Retinal pigment epithelial cell (primary cell): ENCODE results near the gene TGFB3.

Experiments
- DNase-seq: peaks from one replicate; pipeline ENCODE4 v3.0.0-alpha.2; 2010; ENCODE audit warnings: low read depth
- H3K4me3 ChIP-seq: 2 replicates; pipeline ENCODE4 v1.5.1; 2011; ENCODE audit warnings: mild to moderate bottlenecking, low read length, control low read depth, moderate library complexity
- TF ChIP-seq, protein P1 (sequence below): conservative IDR thresholded peaks from 2 replicates; pipeline ENCODE4 v1.5.1; 2011; ENCODE audit warnings: low read depth, low read length, control low read depth, inconsistent platforms

Gene TGFB3

GRCh38 chr14:75980856-75981255 lies 939 bp downstream of the TGFB3 start:
- H3K4me3 ChIP-seq: no peak overlapping the region
- DNase-seq: no peak
- TF ChIP-seq, protein P1, sequence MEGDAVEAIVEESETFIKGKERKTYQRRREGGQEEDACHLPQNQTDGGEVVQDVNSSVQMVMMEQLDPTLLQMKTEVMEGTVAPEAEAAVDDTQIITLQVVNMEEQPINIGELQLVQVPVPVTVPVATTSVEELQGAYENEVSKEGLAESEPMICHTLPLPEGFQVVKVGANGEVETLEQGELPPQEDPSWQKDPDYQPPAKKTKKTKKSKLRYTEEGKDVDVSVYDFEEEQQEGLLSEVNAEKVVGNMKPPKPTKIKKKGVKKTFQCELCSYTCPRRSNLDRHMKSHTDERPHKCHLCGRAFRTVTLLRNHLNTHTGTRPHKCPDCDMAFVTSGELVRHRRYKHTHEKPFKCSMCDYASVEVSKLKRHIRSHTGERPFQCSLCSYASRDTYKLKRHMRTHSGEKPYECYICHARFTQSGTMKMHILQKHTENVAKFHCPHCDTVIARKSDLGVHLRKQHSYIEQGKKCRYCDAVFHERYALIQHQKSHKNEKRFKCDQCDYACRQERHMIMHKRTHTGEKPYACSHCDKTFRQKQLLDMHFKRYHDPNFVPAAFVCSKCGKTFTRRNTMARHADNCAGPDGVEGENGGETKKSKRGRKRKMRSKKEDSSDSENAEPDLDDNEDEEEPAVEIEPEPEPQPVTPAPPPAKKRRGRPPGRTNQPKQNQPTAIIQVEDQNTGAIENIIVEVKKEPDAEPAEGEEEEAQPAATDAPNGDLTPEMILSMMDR: no peak

DNA sequence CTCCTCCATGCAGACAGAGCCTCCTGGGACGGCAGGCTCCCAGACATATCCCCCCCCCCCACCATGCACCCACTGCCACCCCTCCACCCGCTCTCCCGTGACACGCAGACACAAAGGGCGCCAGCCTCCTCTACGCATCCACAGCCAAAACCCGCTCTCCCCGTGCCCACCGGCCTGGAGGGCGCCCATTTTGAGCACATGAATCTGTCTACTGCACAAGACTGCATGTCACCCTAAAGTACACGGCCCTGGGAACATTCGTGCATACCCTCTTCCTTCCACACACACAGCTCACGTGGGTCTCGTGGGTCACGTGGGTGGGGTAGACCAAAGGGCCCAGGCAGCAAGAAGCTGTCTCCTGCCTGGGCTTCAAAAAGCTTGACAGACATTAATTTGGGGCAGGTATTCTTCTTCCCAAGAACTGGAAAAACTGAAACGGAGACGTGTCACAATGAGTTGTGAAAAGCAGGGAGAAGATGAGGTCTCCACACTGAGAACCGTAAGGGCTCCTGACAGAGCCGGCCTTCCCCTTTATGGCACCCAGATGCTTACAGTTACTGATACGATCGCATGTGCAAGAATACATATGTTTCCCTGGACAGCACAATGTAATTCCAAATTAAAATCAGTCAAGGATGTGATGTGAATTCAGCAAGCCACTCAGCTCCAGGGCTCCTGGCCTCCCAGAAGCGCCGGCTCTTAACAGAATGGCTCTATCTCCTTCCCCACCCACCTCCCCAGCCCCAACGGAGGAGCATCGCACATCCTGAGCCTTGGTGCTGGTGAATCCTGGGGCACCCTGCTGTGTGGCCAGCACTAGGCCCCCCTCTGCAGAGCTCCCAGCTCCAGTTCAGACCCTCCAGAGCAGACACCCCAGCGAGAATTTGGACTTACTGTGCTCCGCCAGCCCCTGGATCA lies 1.9 kb downstream of the TGFB3 start:
- no peak for DNase-seq
- H3K4me3 ChIP-seq: no peak overlapping the region
- TF ChIP-seq, protein P1: no peak

GRCh38 chr14:75979071-75979571 lies 2.7 kb downstream of the TGFB3 start:
- no peak overlapping the region for H3K4me3 ChIP-seq

DNA sequence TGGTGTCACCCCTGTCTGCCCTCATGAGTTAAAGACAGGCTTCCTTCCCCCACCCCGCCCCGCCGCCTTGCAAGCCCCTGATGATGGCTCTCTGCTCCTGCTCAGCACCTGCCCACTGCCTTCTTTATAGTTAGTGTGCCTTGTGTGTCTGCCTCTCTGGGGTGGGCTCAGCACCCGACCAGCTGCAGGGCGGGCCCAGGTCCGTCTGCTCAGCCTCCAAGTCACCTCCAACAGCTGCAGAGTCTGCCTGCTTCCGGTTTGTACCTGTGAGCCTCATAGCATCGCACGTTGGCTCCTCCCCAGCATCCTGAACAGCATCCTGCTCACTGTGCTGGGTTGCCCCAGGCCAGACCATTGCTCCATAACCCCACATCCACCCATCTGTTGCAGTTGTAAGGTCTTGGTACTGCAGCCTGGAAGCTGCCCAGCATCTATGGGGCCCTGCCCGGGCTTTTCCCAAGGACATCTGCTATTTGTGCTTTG lies 3.5 kb downstream of the TGFB3 start:
- DNase-seq: no peak
- TF ChIP-seq, protein P1: no peak
- no peak overlapping the region for H3K4me3 ChIP-seq

More at GRCh38 chr14:75979071-75979571, 2.7 kb downstream of the TGFB3 start:
- TF ChIP-seq, protein P1: peak; percentile 81
- DNase-seq: no peak

DNA sequence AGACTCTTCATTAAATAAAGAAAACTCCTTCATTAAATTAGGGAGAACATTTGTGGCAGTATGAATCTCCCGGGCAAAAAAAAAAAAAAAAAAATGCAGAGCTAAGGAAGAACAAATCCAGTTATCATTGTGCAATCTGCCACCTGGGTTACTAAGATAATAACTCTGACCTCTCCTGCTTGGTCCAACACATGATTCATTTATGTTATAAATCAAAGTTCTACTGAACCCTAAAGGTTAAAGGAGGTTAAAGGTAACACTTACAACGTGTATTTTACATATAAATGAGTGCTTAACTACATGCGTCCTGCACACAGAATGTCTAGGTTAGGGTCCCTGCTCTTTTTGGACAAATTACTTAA lies 4.2 kb downstream of the TGFB3 start:
- TF ChIP-seq, protein P1: no peak
- no peak for DNase-seq
- no peak overlapping the region for H3K4me3 ChIP-seq

DNA sequence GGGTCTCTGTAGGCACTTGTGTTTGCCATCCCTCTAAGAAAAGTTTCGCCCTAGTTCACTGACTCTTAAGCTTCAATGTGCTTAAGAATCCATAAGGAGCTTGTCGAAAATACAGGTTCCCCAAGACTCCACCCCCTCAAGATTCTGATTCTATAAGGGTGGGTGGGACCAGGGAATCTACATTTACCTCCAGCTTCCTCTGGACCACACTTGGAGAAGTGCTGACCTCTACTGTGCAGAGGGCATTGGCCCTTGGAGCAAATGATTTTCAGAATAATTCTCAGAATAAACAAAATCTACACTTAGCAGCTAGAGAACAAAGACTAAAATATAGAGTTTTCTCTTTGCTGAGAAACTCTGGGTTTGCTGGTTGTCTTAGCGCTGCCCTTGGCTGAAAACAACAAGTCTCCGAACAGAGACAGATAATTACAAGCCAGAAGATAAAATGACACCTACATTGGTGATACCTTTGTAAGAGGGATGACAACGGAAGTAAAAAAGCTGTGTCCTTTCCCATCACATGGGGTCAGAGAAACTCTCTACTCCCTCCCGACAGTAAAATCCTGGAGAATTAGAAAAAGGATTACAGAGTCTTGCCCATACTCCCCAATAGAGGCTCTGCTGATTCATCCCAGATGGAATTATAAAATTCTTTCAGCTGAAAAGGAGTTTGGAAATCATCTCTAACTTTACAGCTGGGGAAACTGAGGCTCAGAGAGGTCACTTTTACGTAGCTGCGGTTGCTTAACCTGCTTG lies 4.8 kb downstream of the TGFB3 start:
- no peak for DNase-seq
- TF ChIP-seq, protein P1: no peak
- no peak overlapping the region for H3K4me3 ChIP-seq
